DND-41 (cell line): ENCODE data around the gene CD63.

ENCODE experiments used
- ATAC-seq: fragments of 200-7000 bp; cut with Tn5 transposase; 3 replicates; pipeline ENCODE4 v1.9.1; 2021; ENCODE audit warnings: low read depth; ENCODE audit not compliant: insufficient read depth
- DNase-seq: peaks from one replicate; pipeline ENCODE4 v3.0.0-alpha.2; 2020
- H2AFZ ChIP-seq: 2 replicates; pipeline ENCODE4 v1.6.0; 2012; ENCODE audit warnings: low read depth, low read length
- H3K27ac ChIP-seq: 2 replicates; pipeline ENCODE4 v1.5.1; 2012; ENCODE audit warnings: low read length, inconsistent platforms
- H3K27me3 ChIP-seq: fragments of 200-600 bp; sonication (generic); 2 replicates; pipeline ENCODE4 v1.6.0; 2012; ENCODE audit warnings: low read length, mild to moderate bottlenecking, inconsistent platforms; ENCODE audit not compliant: insufficient read depth, poor library complexity
- H3K36me3 ChIP-seq: 2 replicates; pipeline ENCODE4 v1.5.1; 2012; ENCODE audit warnings: low read length, inconsistent platforms; ENCODE audit not compliant: insufficient read depth
- H3K4me1 ChIP-seq: 2 replicates; pipeline ENCODE4 v1.5.1; 2012; ENCODE audit warnings: mild to moderate bottlenecking, low read length; ENCODE audit not compliant: insufficient read depth
- H3K4me2 ChIP-seq: 2 replicates; pipeline ENCODE4 v1.6.0; 2012; ENCODE audit warnings: mild to moderate bottlenecking, moderate library complexity, low read length, inconsistent platforms; ENCODE audit not compliant: insufficient read depth
- H3K4me3 ChIP-seq, 2 experiments: fragments of 200-600 bp in 1 of 2; shearing (Covaris generic) in 1 of 2; 2 replicates each; pipeline ENCODE4 v1.5.1; 2012 to 2016; ENCODE audit warnings: inconsistent platforms in 2 of 2, low read length in 2 of 2, mild to moderate bottlenecking in 2 of 2, low read depth in 1 of 2, moderate library complexity in 1 of 2
- H3K79me2 ChIP-seq: 2 replicates; pipeline ENCODE4 v1.6.0; 2012; ENCODE audit warnings: low read length, inconsistent platforms; ENCODE audit not compliant: insufficient read depth
- H3K9ac ChIP-seq: 2 replicates; pipeline ENCODE4 v1.6.0; 2012; ENCODE audit warnings: low read depth, mild to moderate bottlenecking, inconsistent platforms, low read length, moderate library complexity
- H3K9me3 ChIP-seq: 2 replicates; pipeline ENCODE4 v1.5.1; 2012; ENCODE audit warnings: low read length, moderate library complexity, mild to moderate bottlenecking, inconsistent platforms; ENCODE audit not compliant: insufficient read depth, severe bottlenecking
- H4K20me1 ChIP-seq: 2 replicates; pipeline ENCODE4 v1.6.0; 2012; ENCODE audit warnings: low read length; ENCODE audit not compliant: insufficient read depth
- EZH2 ChIP-seq: IDR thresholded peaks from 3 replicates; pipeline ENCODE4 v1.6.1; 2012; ENCODE audit warnings: borderline replicate concordance, low read depth, mild to moderate bottlenecking, moderate library complexity, low read length, inconsistent platforms; ENCODE audit not compliant: severe bottlenecking
- TF ChIP-seq, protein P1 (sequence below): IDR thresholded peaks from 2 replicates; pipeline ENCODE4 v1.5.1; 2012; ENCODE audit warnings: borderline replicate concordance, low read length, moderate library complexity, mild to moderate bottlenecking; ENCODE audit not compliant: poor library complexity, severe bottlenecking; ENCODE audit errors: extremely low read depth

Gene CD63

DNA sequence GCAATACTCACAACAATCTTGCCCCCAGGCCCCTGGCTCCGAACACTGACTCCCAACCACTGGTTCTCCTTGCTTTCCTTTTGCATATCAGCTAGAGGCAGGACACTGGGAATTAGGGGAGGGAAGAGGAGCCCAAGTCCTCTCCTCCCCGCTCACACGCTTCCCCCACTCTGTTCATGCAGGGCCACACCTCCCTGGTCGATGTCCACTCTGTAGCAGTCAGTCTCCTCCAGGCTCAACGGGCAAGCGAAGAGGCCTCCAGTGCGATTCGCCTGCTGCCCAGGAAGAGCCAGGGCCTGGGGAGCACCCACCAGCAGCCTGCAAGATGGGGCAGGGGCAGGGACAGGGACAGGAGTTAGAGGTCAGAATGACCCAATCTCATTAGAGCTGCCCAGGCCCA lies 25.9 kb downstream of the CD63 start:
- Histone ChIP-seq H3K9ac (no peak overlapping the region), H3K4me1 (peaks cover 6% of the 10 kb centered on the region), H3K27me3 (peaks cover 24% of the 10 kb centered on the region), H2AFZ (no peak overlapping the region), H3K79me2 (no peaks in the 10 kb centered on the region), H3K4me2 (no peak overlapping the region), H3K36me3 (no peaks in the 10 kb centered on the region), H4K20me1 (no peaks in the 10 kb centered on the region), H3K9me3 (no peaks in the 10 kb centered on the region), H3K4me3 (no peak overlapping the region), H3K27ac (no peak overlapping the region)
- DNase-seq (no peak), ATAC-seq (no peak)
- TF ChIP-seq, protein P1, sequence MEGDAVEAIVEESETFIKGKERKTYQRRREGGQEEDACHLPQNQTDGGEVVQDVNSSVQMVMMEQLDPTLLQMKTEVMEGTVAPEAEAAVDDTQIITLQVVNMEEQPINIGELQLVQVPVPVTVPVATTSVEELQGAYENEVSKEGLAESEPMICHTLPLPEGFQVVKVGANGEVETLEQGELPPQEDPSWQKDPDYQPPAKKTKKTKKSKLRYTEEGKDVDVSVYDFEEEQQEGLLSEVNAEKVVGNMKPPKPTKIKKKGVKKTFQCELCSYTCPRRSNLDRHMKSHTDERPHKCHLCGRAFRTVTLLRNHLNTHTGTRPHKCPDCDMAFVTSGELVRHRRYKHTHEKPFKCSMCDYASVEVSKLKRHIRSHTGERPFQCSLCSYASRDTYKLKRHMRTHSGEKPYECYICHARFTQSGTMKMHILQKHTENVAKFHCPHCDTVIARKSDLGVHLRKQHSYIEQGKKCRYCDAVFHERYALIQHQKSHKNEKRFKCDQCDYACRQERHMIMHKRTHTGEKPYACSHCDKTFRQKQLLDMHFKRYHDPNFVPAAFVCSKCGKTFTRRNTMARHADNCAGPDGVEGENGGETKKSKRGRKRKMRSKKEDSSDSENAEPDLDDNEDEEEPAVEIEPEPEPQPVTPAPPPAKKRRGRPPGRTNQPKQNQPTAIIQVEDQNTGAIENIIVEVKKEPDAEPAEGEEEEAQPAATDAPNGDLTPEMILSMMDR = no peak
- no peak for TF ChIP-seq EZH2

DNA sequence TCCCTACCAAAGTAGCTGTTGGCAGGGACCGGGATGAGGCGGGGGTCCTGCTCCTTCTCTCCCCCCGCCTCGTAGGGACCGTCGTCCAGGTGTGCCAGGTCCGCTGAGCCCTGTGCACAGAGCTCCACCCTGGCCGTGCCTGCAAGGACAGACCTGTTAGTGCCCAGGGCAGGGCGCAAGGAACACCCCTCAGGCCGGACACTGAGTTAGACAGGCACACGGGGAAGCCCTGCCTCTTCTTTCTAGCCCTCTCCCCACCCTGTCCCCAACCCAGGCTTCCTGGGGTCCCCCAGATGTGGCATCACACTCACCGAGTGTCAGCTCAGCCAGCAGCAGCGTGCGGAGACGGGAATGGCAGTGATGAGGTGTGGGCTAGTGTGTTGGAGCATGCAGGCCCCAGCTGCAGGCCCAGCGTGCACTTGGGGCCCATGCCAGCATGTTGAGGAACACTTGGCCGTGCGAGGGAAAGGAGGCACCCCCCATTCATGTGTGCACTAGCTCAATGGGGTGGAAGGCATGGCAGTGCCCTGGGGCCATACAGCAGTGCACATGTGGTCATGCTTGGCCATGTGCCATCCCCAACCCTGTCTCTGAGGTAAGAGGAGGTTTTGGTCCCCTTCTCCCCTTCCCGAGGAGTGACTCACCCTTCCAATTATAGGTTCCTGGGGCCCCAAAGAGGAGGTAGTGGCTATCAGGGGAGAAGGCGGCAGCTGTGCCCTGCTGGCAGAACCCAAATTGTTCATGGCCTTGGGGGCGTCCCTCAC lies 28.4 kb downstream of the CD63 start:
- Histone ChIP-seq H3K9ac (no peak overlapping the region), H3K79me2 (no peaks in the 10 kb centered on the region), H4K20me1 (no peaks in the 10 kb centered on the region), H3K27ac (no peak overlapping the region), H3K4me2 (no peak overlapping the region), H2AFZ (no peak overlapping the region), H3K27me3 (peaks cover 3% of the 10 kb centered on the region), H3K4me3 (no peak overlapping the region), H3K9me3 (no peaks in the 10 kb centered on the region), H3K36me3 (no peaks in the 10 kb centered on the region), H3K4me1 (no peaks in the 10 kb centered on the region)
- no peak for TF ChIP-seq EZH2
- TF ChIP-seq, protein P1 = no peak
- no peak for ATAC-seq
- no peak for DNase-seq

DNA sequence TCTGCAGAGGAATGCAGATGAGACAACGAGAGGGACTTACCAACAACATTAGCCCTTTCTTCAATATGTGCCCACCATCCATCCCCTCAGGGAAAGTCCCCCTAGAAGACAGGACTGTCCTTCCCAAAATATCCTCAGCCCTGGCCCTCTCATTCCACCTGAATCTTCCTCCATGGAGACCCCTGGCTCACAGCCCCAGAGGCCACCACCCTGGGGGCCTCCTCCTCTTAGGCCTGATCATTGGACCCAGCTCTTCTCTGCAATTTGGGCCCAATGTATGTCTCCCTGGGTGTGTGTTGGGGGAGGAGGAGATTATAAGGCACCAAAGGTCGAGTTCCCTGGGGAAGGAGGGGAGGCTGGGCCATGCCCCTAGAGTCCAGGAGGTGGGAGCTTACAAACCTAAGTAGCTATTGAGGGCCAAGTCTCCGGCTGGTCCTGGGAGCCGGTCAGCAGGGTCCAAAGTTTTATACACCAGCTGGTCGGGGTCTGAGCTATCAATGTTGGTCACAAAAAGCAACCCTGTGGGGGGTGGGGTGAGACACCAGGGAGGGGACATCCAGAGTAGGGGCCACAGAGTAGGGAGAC lies 29.2 kb downstream of the CD63 start:
- H4K20me1 ChIP-seq = no peaks in the 10 kb centered on the region
- no peak overlapping the region for H3K4me2 ChIP-seq
- H3K4me1 ChIP-seq = no peaks in the 10 kb centered on the region
- no peaks in the 10 kb centered on the region for H3K9me3 ChIP-seq
- no peaks in the 10 kb centered on the region for H3K36me3 ChIP-seq
- no peak overlapping the region for H3K4me3 ChIP-seq
- H3K9ac ChIP-seq = no peak overlapping the region
- peaks cover 3% of the 10 kb centered on the region for H3K27me3 ChIP-seq
- no peak overlapping the region for H3K27ac ChIP-seq
- no peaks in the 10 kb centered on the region for H3K79me2 ChIP-seq
- H2AFZ ChIP-seq = no peak overlapping the region
- TF ChIP-seq EZH2 = no peak
- TF ChIP-seq, protein P1 = no peak
- ATAC-seq (no peak), DNase-seq (no peak)
